RWPE2 (cell line): ENCODE data around the gene LONRF2.

Source experiments
- ATAC-seq: fragments of 200-7000 bp; cut with Tn5 transposase; 3 replicates; pipeline ENCODE4 v1.9.1; 2021; ENCODE audit warnings: low read depth
- DNase-seq: peaks from one replicate; pipeline ENCODE4 v3.0.0-alpha.2; 2020; ENCODE audit warnings: low spot score
- H3K27ac ChIP-seq: fragments of 450-650 bp; 2 replicates; pipeline ENCODE4 v1.5.1; 2017; ENCODE audit warnings: mild to moderate bottlenecking; ENCODE audit not compliant: poor library complexity, severe bottlenecking
- H3K27me3 ChIP-seq: fragments of 250-450 bp; sonication (Bioruptor Pico); 2 replicates; pipeline ENCODE4 v1.5.1; 2021; ENCODE audit warnings: mild to moderate bottlenecking, moderate library complexity; ENCODE audit not compliant: insufficient read depth, poor library complexity, severe bottlenecking
- H3K36me3 ChIP-seq: fragments of 250-450 bp; sonication (Bioruptor Pico); 2 replicates; pipeline ENCODE4 v1.5.1; 2020; ENCODE audit warnings: low read depth, mild to moderate bottlenecking, moderate library complexity
- H3K4me1 ChIP-seq: fragments of 250-450 bp; sonication (Bioruptor Pico); 2 replicates; pipeline ENCODE4 v1.5.1; 2021; ENCODE audit warnings: mild to moderate bottlenecking, moderate library complexity; ENCODE audit not compliant: insufficient read depth, poor library complexity, severe bottlenecking
- H3K4me3 ChIP-seq: fragments of 250-450 bp; sonication (Bioruptor Pico); 2 replicates; pipeline ENCODE4 v1.5.1; 2021; ENCODE audit warnings: mild to moderate bottlenecking, moderate library complexity; ENCODE audit not compliant: severe bottlenecking
- H3K9me3 ChIP-seq: fragments of 250-450 bp; sonication (Bioruptor Pico); 2 replicates; pipeline ENCODE4 v1.5.1; 2021; ENCODE audit warnings: mild to moderate bottlenecking, moderate library complexity; ENCODE audit not compliant: severe bottlenecking
- CTCF ChIP-seq: fragments of 450-650 bp; IDR thresholded peaks from one replicate; pipeline ENCODE4 v1.5.1; 2017; ENCODE audit warnings: mild to moderate bottlenecking, moderate library complexity; ENCODE audit not compliant: poor library complexity, severe bottlenecking

The LONRF2 gene

GRCh38 chr2:100272841-100273329 is 49.4 kb downstream of the LONRF2 start:
- DNase-seq, result no peak
- H3K27ac ChIP-seq, result no peak overlapping the region

GRCh38 chr2:100271210-100271609 is 51.1 kb downstream of the LONRF2 start:
- Histone ChIP-seq H3K27ac (no peak overlapping the region), H3K4me3 (no peak overlapping the region), H3K9me3 (no peaks in the 10 kb centered on the region), H3K27me3 (no peaks in the 10 kb centered on the region), H3K4me1 (no peaks in the 10 kb centered on the region), H3K36me3 (no peaks in the 10 kb centered on the region)
- ATAC-seq (no peak), DNase-seq (no peak)
- no peak for TF ChIP-seq CTCF

More at GRCh38 chr2:100272841-100273329, 49.4 kb downstream of the LONRF2 start:
- no peaks in the 10 kb centered on the region for H3K4me1 ChIP-seq
- H3K36me3 ChIP-seq, result no peaks in the 10 kb centered on the region
- no peak for TF ChIP-seq CTCF
- H3K27me3 ChIP-seq, result no peaks in the 10 kb centered on the region
- no peak for ATAC-seq
- no peak overlapping the region for H3K4me3 ChIP-seq
- H3K9me3 ChIP-seq, result no peaks in the 10 kb centered on the region

GRCh38 chr2:100270381-100271146 is 51.7 kb downstream of the LONRF2 start:
- DNase-seq (no peak), ATAC-seq (no peak)
- Histone ChIP-seq H3K4me1 (no peaks in the 10 kb centered on the region), H3K36me3 (no peaks in the 10 kb centered on the region), H3K27ac (no peak overlapping the region), H3K4me3 (no peak overlapping the region), H3K9me3 (no peaks in the 10 kb centered on the region), H3K27me3 (no peaks in the 10 kb centered on the region)
- no peak for TF ChIP-seq CTCF

- no peaks in the 10 kb centered on the region for H3K36me3 ChIP-seq
- H3K4me3 ChIP-seq, result no peak overlapping the region
- H3K27ac ChIP-seq, result no peak overlapping the region
- H3K27me3 ChIP-seq, result no peaks in the 10 kb centered on the region
- TF ChIP-seq CTCF, result no peak
- H3K4me1 ChIP-seq, result no peaks in the 10 kb centered on the region
- DNase-seq, result no peak
- H3K9me3 ChIP-seq, result no peaks in the 10 kb centered on the region
- no peak for ATAC-seq
These were observed 52.4 kb downstream of the LONRF2 start for GRCh38 chr2:100269889-100270288.

- H3K36me3 ChIP-seq, result no peaks in the 10 kb centered on the region
- no peaks in the 10 kb centered on the region for H3K9me3 ChIP-seq
- H3K4me3 ChIP-seq, result no peak overlapping the region
- ATAC-seq, result no peak
- no peak for TF ChIP-seq CTCF
- no peak for DNase-seq
- no peak overlapping the region for H3K27ac ChIP-seq
- no peaks in the 10 kb centered on the region for H3K4me1 ChIP-seq
- no peaks in the 10 kb centered on the region for H3K27me3 ChIP-seq
These were observed 53.3 kb downstream of the LONRF2 start for GRCh38 chr2:100268986-100269385.
